Esophagus muscularis mucosa (tissue), 4 donors: ENCODE data around the gene RFXANK. TPM values are rescaled to one million over a fixed set of nuclear protein-coding genes. Genes with fewer than 3 reads are reported as not detected.

ENCODE experiments used
- DNase-seq: peaks from one replicate; pipeline ENCODE4 v3.0.0-alpha.2; 2017; ENCODE audit errors: extremely low spot score
- H3K27ac ChIP-seq, 4 donors: fragments of 200-600 bp; sonication (generic); replicated peaks in 1 of 4; 1 replicate in 3 of 4; 2 replicates in 1 of 4; pipeline ENCODE4 v1.5.1; 2016 to 2019; ENCODE audit warnings: mild to moderate bottlenecking in 1 of 4
- H3K27me3 ChIP-seq, 4 donors: fragments of 200-600 bp; sonication (generic); one replicate each; pipeline versions ENCODE4 v1.5.1 to v1.6.0; 2016 to 2019
- H3K36me3 ChIP-seq, 4 donors: fragments of 200-600 bp; sonication (generic); one replicate each; pipeline ENCODE4 v1.5.1; 2016 to 2019
- H3K4me1 ChIP-seq, 4 donors: fragments of 200-600 bp; sonication (generic); one replicate each; pipeline ENCODE4 v1.5.1; 2016 to 2019
- H3K4me3 ChIP-seq, 4 donors: fragments of 200-600 bp; sonication (generic); 1 replicate in 2 of 4; 2 replicates in 2 of 4; pipeline ENCODE4 v1.5.1; 2016 to 2019; ENCODE audit warnings: mild to moderate bottlenecking in 4 of 4, moderate library complexity in 1 of 4
- H3K9me3 ChIP-seq, 4 donors: fragments of 200-600 bp; sonication (generic); 1 replicate in 3 of 4; 2 replicates in 1 of 4; pipeline ENCODE4 v1.5.1; 2016 to 2019
- EP300 ChIP-seq: sonication (generic); formaldehyde crosslinking; IDR thresholded peaks from one replicate; pipeline ENCODE4 v1.6.1; 2017; ENCODE audit warnings: antibody characterized with exemption
- POLR2A ChIP-seq: fragments of 450-650 bp; IDR thresholded peaks from one replicate; pipeline ENCODE4 v1.6.1; 2017; ENCODE audit warnings: antibody characterized with exemption, moderate library complexity, mild to moderate bottlenecking, low read depth
- POLR2AphosphoS5 ChIP-seq, 2 donors: sonication (generic); formaldehyde crosslinking; IDR thresholded peaks; one replicate each; pipeline ENCODE4 v1.6.1; 2017; ENCODE audit warnings: antibody characterized with exemption in 2 of 2
- WGBS: methylation state at CpG from one replicate; pipeline ENCODE4 v1.1.5; 2018; 5-methylcytosine and 5-hydroxymethylcytosine counted together
- intact Hi-C: fragments of 100-400 bp; cut with DNase I; formaldehyde crosslinking; loops from one replicate; pipeline ENCODE4 v1.15.1; 2023
- total RNA-seq, 4 donors: library from RNA; depleted of rRNA; stranded (reverse); fragments of >200 nt; gene quantifications; one replicate each; pipeline versions ENCODE4 v1.1.0 to v1.2.1, GENCODE V29; 2016
- TF ChIP-seq, protein P1 (sequence below), 3 experiments: fragments of 200-600 bp in 2 of 3; fragments of 450-650 bp in 1 of 3; sonication (generic) in 2 of 3; IDR thresholded peaks; one replicate each; pipeline ENCODE4 v1.5.1; 2017 to 2019; ENCODE audit warnings: antibody characterized with exemption in 3 of 3, mild to moderate bottlenecking in 2 of 3, moderate library complexity in 1 of 3

Gene RFXANK
- total RNA-seq, 4 donors from 2014 or later: 34.8 to 49.2 (median 38.2) TPM

DNA sequence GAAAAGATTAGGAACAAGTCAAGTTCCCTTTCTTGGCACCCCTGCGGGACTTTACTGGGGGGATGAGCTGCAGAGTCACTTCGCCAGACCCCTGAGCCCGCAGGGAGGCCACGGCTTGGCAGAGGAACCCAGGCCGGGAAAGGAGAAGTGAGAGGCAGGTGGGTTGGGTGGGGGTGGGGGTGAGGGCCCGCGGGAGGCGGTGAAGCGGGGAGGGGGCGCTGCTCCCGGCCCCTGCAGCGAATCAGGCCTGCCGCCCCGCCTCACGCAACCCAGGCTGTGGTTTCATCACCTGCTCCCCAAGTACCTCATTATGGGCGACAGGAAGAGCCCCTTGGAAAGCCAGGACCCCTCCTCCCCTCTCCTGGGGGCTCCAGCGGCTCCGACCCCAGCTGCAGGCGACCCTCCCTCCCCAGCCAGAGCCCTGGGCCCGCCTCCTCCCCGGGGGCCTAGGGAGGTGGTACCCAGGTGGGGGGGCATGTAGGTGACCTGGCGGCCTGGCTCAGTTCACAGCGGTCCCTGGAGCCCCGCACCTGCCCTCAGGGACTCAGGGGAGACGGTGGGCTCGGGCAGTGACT, 31.5 kb upstream of the RFXANK start:
- WGBS: 41% methylated on average over 19 of the region's 26 CpGs

GRCh38 chr19:19162495-19162894, 29.6 kb upstream of the RFXANK start:
- 95% methylated on average over 4 of the region's 7 CpGs for WGBS
- intact Hi-C loops: no loop called here
- no peak for TF ChIP-seq POLR2AphosphoS5 (IDR thresholded peaks at IDR 0.05)
- TF ChIP-seq POLR2A: no peak
- TF ChIP-seq, protein P1, sequence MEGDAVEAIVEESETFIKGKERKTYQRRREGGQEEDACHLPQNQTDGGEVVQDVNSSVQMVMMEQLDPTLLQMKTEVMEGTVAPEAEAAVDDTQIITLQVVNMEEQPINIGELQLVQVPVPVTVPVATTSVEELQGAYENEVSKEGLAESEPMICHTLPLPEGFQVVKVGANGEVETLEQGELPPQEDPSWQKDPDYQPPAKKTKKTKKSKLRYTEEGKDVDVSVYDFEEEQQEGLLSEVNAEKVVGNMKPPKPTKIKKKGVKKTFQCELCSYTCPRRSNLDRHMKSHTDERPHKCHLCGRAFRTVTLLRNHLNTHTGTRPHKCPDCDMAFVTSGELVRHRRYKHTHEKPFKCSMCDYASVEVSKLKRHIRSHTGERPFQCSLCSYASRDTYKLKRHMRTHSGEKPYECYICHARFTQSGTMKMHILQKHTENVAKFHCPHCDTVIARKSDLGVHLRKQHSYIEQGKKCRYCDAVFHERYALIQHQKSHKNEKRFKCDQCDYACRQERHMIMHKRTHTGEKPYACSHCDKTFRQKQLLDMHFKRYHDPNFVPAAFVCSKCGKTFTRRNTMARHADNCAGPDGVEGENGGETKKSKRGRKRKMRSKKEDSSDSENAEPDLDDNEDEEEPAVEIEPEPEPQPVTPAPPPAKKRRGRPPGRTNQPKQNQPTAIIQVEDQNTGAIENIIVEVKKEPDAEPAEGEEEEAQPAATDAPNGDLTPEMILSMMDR (IDR thresholded peaks at IDR 0.05): no peak
- TF ChIP-seq EP300: no peak
- Histone ChIP-seq H3K4me1 (no peaks in the 10 kb centered on the region), H3K27me3 (peaks cover 0 to 6% (median 0%) of the 10 kb centered on the region in 4 donors), H3K4me3 (no peak overlapping the region), H3K27ac (no peak overlapping the region), H3K9me3 (no peaks in the 10 kb centered on the region), H3K36me3 (no peaks in the 10 kb centered on the region)
- DNase-seq: no peak

More for the DNA sequence above, 31.5 kb upstream of the RFXANK start:
- Histone ChIP-seq H3K27ac (no peak overlapping the region), H3K9me3 (no peaks in the 10 kb centered on the region), H3K4me1 (no peaks in the 10 kb centered on the region), H3K4me3 (no peak overlapping the region), H3K36me3 (peaks cover 0 to 15% (median 2%) of the 10 kb centered on the region in 4 donors), H3K27me3 (peaks cover 0 to 6% (median 0%) of the 10 kb centered on the region in 4 donors)
- DNase-seq: no peak
- TF ChIP-seq POLR2AphosphoS5 (IDR thresholded peaks at IDR 0.05) (no peak), POLR2A (no peak), EP300 (no peak)
- TF ChIP-seq, protein P1 (IDR thresholded peaks at IDR 0.05): no peak
- intact Hi-C loops: no loop called here

GRCh38 chr19:19165396-19165795, 26.7 kb upstream of the RFXANK start:
- intact Hi-C loops: no loop called here
- H3K27me3 ChIP-seq: peaks cover 0 to 11% (median 2%) of the 10 kb centered on the region in 4 donors
- no peak overlapping the region for H3K27ac ChIP-seq
- WGBS: 100% methylated on average over 1 of the region's 1 CpG
- no peaks in the 10 kb centered on the region for H3K36me3 ChIP-seq
- no peak for DNase-seq
- H3K4me3 ChIP-seq: no peak overlapping the region
- peaks cover 7 to 9% (median 7%) of the 10 kb centered on the region in 4 donors for H3K4me1 ChIP-seq
- H3K9me3 ChIP-seq: no peaks in the 10 kb centered on the region
- TF ChIP-seq POLR2AphosphoS5 (IDR thresholded peaks at IDR 0.05) (no peak), EP300 (no peak), POLR2A (no peak)
- TF ChIP-seq, protein P1 (IDR thresholded peaks at IDR 0.05): no peak

GRCh38 chr19:19167612-19168011, 24.4 kb upstream of the RFXANK start:
- intact Hi-C loops: no loop called here
- TF ChIP-seq, protein P1 (IDR thresholded peaks at IDR 0.05): no peak
- TF ChIP-seq POLR2AphosphoS5 (IDR thresholded peaks at IDR 0.05) (no peak), EP300 (no peak), POLR2A (no peak)
- H3K9me3 ChIP-seq: no peaks in the 10 kb centered on the region
- no peak for DNase-seq
- WGBS: 68% methylated on average over 3 of the region's 3 CpGs
- H3K27me3 ChIP-seq: peaks cover 0 to 15% (median 5%) of the 10 kb centered on the region in 4 donors
- H3K4me3 ChIP-seq: no peak overlapping the region
- H3K36me3 ChIP-seq: no peaks in the 10 kb centered on the region
- H3K27ac ChIP-seq: no peak overlapping the region
- peaks cover 9 to 14% (median 12%) of the 10 kb centered on the region in 4 donors for H3K4me1 ChIP-seq
